Panc1 (cell line): Measurements from ENCODE around the gene FOXK2. TPM values are rescaled to one million over a fixed set of nuclear protein-coding genes. Genes with fewer than 3 reads are reported as not detected.

Experiments used
- ATAC-seq: fragments of 200-7000 bp; cut with Tn5 transposase; 2 replicates; pipeline ENCODE4 v1.9.1; 2020; ENCODE audit warnings: mild to moderate bottlenecking, moderate library complexity
- BruUV-seq: library from RNA; stranded (reverse); fragments of 400-500 nt; replicated peaks from 2 replicates; lab custom pipeline; 2021; lab: Mats Ljungman, UMichigan
- CTCF ChIA-PET: fragments of 300-600 bp; sonication (Branson Sonifier 250); formaldehyde crosslinking; loops from one replicate; lab custom pipeline; 2022; ENCODE audit warnings: antibody characterized with exemption; lab: Charles Lee
- POLR2A ChIA-PET: fragments of 300-600 bp; sonication (Branson Sonifier 250); formaldehyde crosslinking; loops from one replicate; lab custom pipeline; 2022; ENCODE audit warnings: antibody characterized with exemption; lab: Charles Lee
- DNase-seq: peaks from one replicate; pipeline ENCODE4 v3.0.0-alpha.2; 2010; ENCODE audit warnings: low read depth, low spot score
- H3K27ac ChIP-seq: 2 replicates; pipeline ENCODE4 v1.5.1; 2011; ENCODE audit warnings: mild to moderate bottlenecking, low read length, inconsistent platforms
- H3K27me3 ChIP-seq: fragments of 200-500 bp; sonication (Bioruptor generic); 2 replicates; pipeline ENCODE4 v1.6.0; 2014; ENCODE audit warnings: low read length, inconsistent platforms; ENCODE audit not compliant: control insufficient read depth, insufficient read depth
- H3K36me3 ChIP-seq: fragments of 200-500 bp; sonication (Bioruptor generic); 2 replicates; pipeline ENCODE4 v1.5.1; 2014; ENCODE audit warnings: inconsistent platforms, mild to moderate bottlenecking, low read length, moderate library complexity; ENCODE audit not compliant: control insufficient read depth, insufficient read depth
- H3K4me1 ChIP-seq: 2 replicates; pipeline ENCODE4 v1.5.1; 2011; ENCODE audit warnings: inconsistent platforms, mild to moderate bottlenecking, low read length, moderate library complexity; ENCODE audit not compliant: control insufficient read depth, insufficient read depth
- H3K4me3 ChIP-seq, 2 experiments: 2 replicates each; pipeline ENCODE4 v1.5.1; 2011 to 2012; ENCODE audit warnings: low read depth in 2 of 2, low read length in 2 of 2, mild to moderate bottlenecking in 2 of 2, inconsistent platforms in 1 of 2, moderate library complexity in 1 of 2
- H3K9me3 ChIP-seq: fragments of 200-500 bp; sonication (Bioruptor generic); 2 replicates; pipeline ENCODE4 v1.5.1; 2014; ENCODE audit warnings: low read depth, mild to moderate bottlenecking, inconsistent platforms, low read length, moderate library complexity; ENCODE audit not compliant: control insufficient read depth, insufficient read depth
- CTCF ChIP-seq: fragments of 450-650 bp; IDR thresholded peaks from 2 replicates; pipeline ENCODE4 v1.5.1; 2017; ENCODE audit warnings: mild to moderate bottlenecking
- POLR2AphosphoS5 ChIP-seq: IDR thresholded peaks from 2 replicates; pipeline ENCODE4 v1.6.1; 2012; ENCODE audit warnings: mild to moderate bottlenecking, low read depth, low read length, moderate library complexity
- REST ChIP-seq, 2 experiments: IDR thresholded peaks; 2 replicates each; pipeline ENCODE4 v1.6.1; 2011 to 2012; ENCODE audit warnings: low read depth in 2 of 2, control low read depth in 1 of 2, low read length in 1 of 2, mild to moderate bottlenecking in 1 of 2, moderate library complexity in 1 of 2; ENCODE audit not compliant: insufficient read depth in 1 of 2
- SIN3A ChIP-seq: IDR thresholded peaks from 2 replicates; pipeline ENCODE4 v1.6.1; 2012; ENCODE audit warnings: low read depth, mild to moderate bottlenecking, low read length, moderate library complexity, borderline replicate concordance; ENCODE audit not compliant: insufficient read depth
- TCF7L2 ChIP-seq: IDR thresholded peaks from 2 replicates; pipeline ENCODE4 v1.6.1; 2011; ENCODE audit warnings: mild to moderate bottlenecking, low read depth, low read length, inconsistent platforms
- in situ Hi-C: cut with HindIII; loops from 2 replicates; pipeline ENCODE4 v1.10.0; 2016; ENCODE audit warnings: low sequenced_read_pairs, low pct_unique_long_range_greater_than_20kb
- intact Hi-C: fragments of 100-400 bp; cut with micrococcal nuclease; formaldehyde crosslinking; loops from one replicate; pipeline ENCODE4 v1.10.0; 2022; ENCODE audit not compliant: unreplicated experiment
- total RNA-seq: library from RNA; stranded (reverse); gene quantifications from one replicate; pipeline ENCODE4 v1.2.1, GENCODE V29; 2021; ENCODE audit not compliant: unreplicated experiment

The FOXK2 gene
- total RNA-seq, 1 experiment from 2014 or later: 143 TPM

- Histone ChIP-seq H3K36me3 (peaks cover 17% of the 10 kb centered on the region; the same call in 1 of the 2 replicates), H3K4me3 (no peak overlapping the region), H3K27me3 (no peaks in the 10 kb centered on the region), H3K4me1 (no peaks in the 10 kb centered on the region), H3K9me3 (no peaks in the 10 kb centered on the region), H3K27ac (no peak overlapping the region)
- DNase-seq (no peak), ATAC-seq (no peak)
- in situ Hi-C loops: no loop called here
- no peak for TF ChIP-seq SIN3A
- TF ChIP-seq TCF7L2: no peak
- TF ChIP-seq REST (IDR thresholded peaks at IDR 0.05; ENCODE audit: insufficient read depth in 1 of 2, low read depth in 2 of 2, low read length in 1 of 2): no peak
- TF ChIP-seq POLR2AphosphoS5: no peak
- TF ChIP-seq CTCF: no peak
- CTCF ChIA-PET: no interaction called here
- BruUV-seq: no TSS peak
- intact Hi-C loops: no loop called here
- POLR2A ChIA-PET: no interaction called here
These were observed 96.6 kb downstream of the FOXK2 start for GRCh38 chr17:82616021-82616711.

- no peak for DNase-seq
- no TSS peak for BruUV-seq
- ChIA-PET POLR2A (no interaction called here), CTCF (no interaction called here)
- Histone ChIP-seq H3K4me3 (no peak overlapping the region), H3K9me3 (no peaks in the 10 kb centered on the region), H3K27me3 (no peaks in the 10 kb centered on the region), H3K4me1 (no peaks in the 10 kb centered on the region), H3K36me3 (peaks cover 24% of the 10 kb centered on the region), H3K27ac (no peak overlapping the region)
- in situ Hi-C loops: no loop called here
- TF ChIP-seq TCF7L2: no peak
- no peak for TF ChIP-seq CTCF
- no peak for TF ChIP-seq POLR2AphosphoS5
- TF ChIP-seq SIN3A: no peak
- TF ChIP-seq REST (IDR thresholded peaks at IDR 0.05; ENCODE audit: insufficient read depth in 1 of 2, low read depth in 2 of 2, low read length in 1 of 2): no peak
- no peak for ATAC-seq
- intact Hi-C loops: no loop called here
These were observed 99.7 kb downstream of the FOXK2 start for GRCh38 chr17:82619211-82619610.
